Parathyroid adenoma (tissue), 2 donors: ENCODE data around the gene STARD8.

Experiments used
- H2AFZ ChIP-seq: fragments of 300-600 bp; sonication (generic); one replicate; pipeline ENCODE4 v1.7.0; 2017; ENCODE audit warnings: antibody characterized with exemption, mild to moderate bottlenecking
- H3K27ac ChIP-seq: fragments of 300-600 bp; sonication (generic); one replicate; pipeline ENCODE4 v1.7.0; 2017
- H3K27me3 ChIP-seq: fragments of 300-600 bp; sonication (generic); one replicate; pipeline ENCODE4 v1.7.0; 2017; ENCODE audit warnings: low read length; ENCODE audit not compliant: control insufficient read depth, insufficient read depth
- H3K36me3 ChIP-seq: fragments of 300-600 bp; sonication (generic); one replicate; pipeline ENCODE4 v1.7.0; 2017; ENCODE audit warnings: low read length; ENCODE audit not compliant: control insufficient read depth, insufficient read depth
- H3K4me1 ChIP-seq: fragments of 300-600 bp; sonication (generic); one replicate; pipeline ENCODE4 v1.7.0; 2017; ENCODE audit warnings: control low read depth
- H3K4me2 ChIP-seq: fragments of 300-600 bp; sonication (generic); one replicate; pipeline ENCODE4 v1.7.0; 2017; ENCODE audit warnings: low read length
- H3K4me3 ChIP-seq: fragments of 300-600 bp; sonication (generic); one replicate; pipeline ENCODE4 v1.7.0; 2017; ENCODE audit warnings: low read depth, low read length
- H3K79me2 ChIP-seq: fragments of 300-600 bp; sonication (generic); one replicate; pipeline ENCODE4 v1.7.0; 2017; ENCODE audit warnings: control low read depth
- H3K9ac ChIP-seq: fragments of 300-600 bp; sonication (generic); one replicate; pipeline ENCODE4 v1.7.0; 2017; ENCODE audit warnings: mild to moderate bottlenecking
- H3K9me3 ChIP-seq: fragments of 300-600 bp; sonication (generic); one replicate; pipeline ENCODE4 v1.7.0; 2017; ENCODE audit warnings: low read length; ENCODE audit not compliant: control insufficient read depth
- CTCF ChIP-seq: fragments of 300-600 bp; sonication (generic); IDR thresholded peaks from one replicate; pipeline ENCODE4 v1.7.0; 2017; ENCODE audit warnings: antibody characterized with exemption, mild to moderate bottlenecking
- donor health status: primary hyperparathyroidism.

The STARD8 gene

GRCh38 chrX:68672581-68673318 is 25.3 kb downstream of the STARD8 start:
- no peaks in the 10 kb centered on the region for H3K9me3 ChIP-seq
- H3K9ac ChIP-seq = no peak overlapping the region
- H3K27ac ChIP-seq = peak overlapping the region; percentile 7
- no peak overlapping the region for H2AFZ ChIP-seq
- H3K4me3 ChIP-seq = no peak overlapping the region
- no peaks in the 10 kb centered on the region for H3K79me2 ChIP-seq
- TF ChIP-seq CTCF = no peak
- H3K27me3 ChIP-seq = no peaks in the 10 kb centered on the region
- no peaks in the 10 kb centered on the region for H3K4me1 ChIP-seq
- no peak overlapping the region for H3K4me2 ChIP-seq
- H3K36me3 ChIP-seq = no peaks in the 10 kb centered on the region

DNA sequence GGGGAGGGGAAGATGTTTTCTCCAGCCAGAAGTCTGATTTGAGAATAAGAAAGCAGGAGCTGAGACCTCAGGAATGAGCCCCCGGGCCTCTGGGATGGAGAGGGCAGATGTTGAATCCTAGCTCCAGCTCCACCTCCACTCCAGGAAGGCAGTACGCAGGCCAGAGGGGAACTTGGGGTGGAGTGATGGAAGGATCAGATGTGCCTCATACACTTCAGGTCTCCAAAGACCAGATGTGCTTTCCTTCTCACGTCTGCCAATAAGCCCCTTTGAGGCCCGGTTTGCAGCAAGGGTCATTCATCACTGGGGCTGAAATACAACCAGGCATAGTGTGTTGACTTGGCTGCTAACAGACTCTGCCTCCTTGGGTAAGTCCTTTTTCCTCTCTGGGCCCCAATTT is 28.1 kb downstream of the STARD8 start:
- Histone ChIP-seq H3K9me3 (no peaks in the 10 kb centered on the region), H3K9ac (no peak overlapping the region), H3K79me2 (no peaks in the 10 kb centered on the region), H3K27ac (no peak overlapping the region), H3K4me3 (no peak overlapping the region), H3K4me1 (no peaks in the 10 kb centered on the region), H2AFZ (no peak overlapping the region), H3K27me3 (no peaks in the 10 kb centered on the region), H3K36me3 (no peaks in the 10 kb centered on the region), H3K4me2 (no peak overlapping the region)
- TF ChIP-seq CTCF = no peak

- Histone ChIP-seq H3K79me2 (no peaks in the 10 kb centered on the region), H3K27me3 (no peaks in the 10 kb centered on the region), H2AFZ (no peak overlapping the region), H3K4me3 (no peak overlapping the region), H3K9ac (no peak overlapping the region), H3K4me2 (no peak overlapping the region), H3K27ac (no peak overlapping the region), H3K4me1 (no peaks in the 10 kb centered on the region), H3K36me3 (no peaks in the 10 kb centered on the region), H3K9me3 (no peaks in the 10 kb centered on the region)
- no peak for TF ChIP-seq CTCF
These were observed 28.9 kb downstream of the STARD8 start for GRCh38 chrX:68676335-68676734.

- Histone ChIP-seq H3K27me3 (no peaks in the 10 kb centered on the region), H3K9me3 (no peaks in the 10 kb centered on the region), H3K79me2 (no peaks in the 10 kb centered on the region), H3K4me1 (no peaks in the 10 kb centered on the region), H3K27ac (no peak overlapping the region), H2AFZ (no peak overlapping the region), H3K4me2 (no peak overlapping the region), H3K9ac (no peak overlapping the region), H3K36me3 (no peaks in the 10 kb centered on the region), H3K4me3 (no peak overlapping the region)
- TF ChIP-seq CTCF = no peak
These were observed 30.5 kb downstream of the STARD8 start for GRCh38 chrX:68677998-68678397.

DNA sequence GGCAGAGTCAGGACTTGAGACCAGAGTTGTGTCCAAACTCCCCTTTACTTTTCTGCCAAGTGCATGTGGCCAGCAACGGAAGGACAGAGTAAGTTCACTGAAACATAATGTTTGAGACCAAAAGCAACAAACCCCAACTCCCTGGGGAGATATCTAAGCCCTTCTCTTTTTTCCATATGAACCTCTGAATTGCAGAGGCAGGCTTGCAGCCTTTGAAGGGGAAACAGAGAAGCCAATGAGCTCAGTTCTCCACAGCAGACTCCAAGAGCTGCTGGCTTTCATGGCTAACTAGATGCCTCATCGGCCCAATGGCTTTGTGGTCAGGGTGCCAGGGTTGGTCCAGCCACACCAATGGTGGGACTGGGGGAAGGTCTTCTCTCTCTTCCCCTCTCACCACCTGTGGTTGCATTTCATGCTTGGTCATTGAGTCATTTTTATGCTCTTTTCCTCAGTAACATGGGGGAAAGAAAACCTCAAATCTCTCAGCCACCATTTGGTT is 34.0 kb downstream of the STARD8 start:
- Histone ChIP-seq H3K27me3 (no peaks in the 10 kb centered on the region), H3K36me3 (no peaks in the 10 kb centered on the region), H3K27ac (no peak overlapping the region), H3K4me3 (no peak overlapping the region), H3K4me1 (no peaks in the 10 kb centered on the region), H3K4me2 (no peak overlapping the region), H3K9me3 (no peaks in the 10 kb centered on the region), H3K79me2 (no peaks in the 10 kb centered on the region), H2AFZ (no peak overlapping the region), H3K9ac (no peak overlapping the region)
- TF ChIP-seq CTCF = no peak
